Measurements from ENCODE around the gene VTI1A.

GRCh38 chr10:112797855-112798254 is 350.8 kb downstream of the VTI1A start:
- TF ChIP-seq CTCF (IDR thresholded peaks at IDR 0.05) = no peak
- TF ChIP-seq POLR2A (IDR thresholded peaks at IDR 0.05) = no peak
- TF ChIP-seq EP300 (IDR thresholded peaks at IDR 0.05) = no peak

Measured in ovary (tissue), 3 donors.